ENCODE measurements around the gene PLCL2.

Gene PLCL2

DNA sequence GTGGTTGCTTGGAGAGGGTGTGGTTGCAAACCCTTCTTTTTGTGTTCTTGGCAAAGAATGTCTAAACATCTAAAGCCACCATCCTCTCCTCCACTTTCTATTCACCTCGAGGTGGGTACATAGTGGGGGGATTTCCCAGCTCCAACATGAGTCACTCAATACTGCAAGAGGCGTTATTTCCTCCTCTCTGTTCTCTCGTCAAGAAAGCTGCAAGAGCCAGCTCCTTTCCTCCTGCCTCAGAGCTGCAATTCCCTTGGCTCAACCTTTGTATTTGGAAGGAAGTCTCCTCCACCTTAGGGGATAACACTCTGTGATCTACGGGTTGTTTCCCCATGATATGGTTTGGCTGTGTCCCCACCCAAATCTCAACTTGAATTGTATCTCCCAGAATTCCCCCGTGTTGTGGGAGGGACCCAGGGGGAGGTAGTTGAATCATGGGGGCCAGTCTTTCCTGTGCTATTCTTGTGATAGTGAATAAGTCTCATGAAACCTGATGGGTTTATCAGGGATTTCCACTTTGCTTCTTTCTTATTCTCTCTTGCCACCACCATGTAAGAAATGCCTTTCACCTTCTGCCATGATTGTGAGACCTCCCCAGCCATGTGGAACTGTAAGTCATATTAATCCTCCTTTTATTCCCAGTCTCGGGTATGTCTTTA is 138.4 kb downstream of the PLCL2 start:
- DNase-seq, result no peak

- DNase-seq, result no peak
These were observed 140.9 kb downstream of the PLCL2 start for GRCh38 chr3:17025594-17026139.

DNA sequence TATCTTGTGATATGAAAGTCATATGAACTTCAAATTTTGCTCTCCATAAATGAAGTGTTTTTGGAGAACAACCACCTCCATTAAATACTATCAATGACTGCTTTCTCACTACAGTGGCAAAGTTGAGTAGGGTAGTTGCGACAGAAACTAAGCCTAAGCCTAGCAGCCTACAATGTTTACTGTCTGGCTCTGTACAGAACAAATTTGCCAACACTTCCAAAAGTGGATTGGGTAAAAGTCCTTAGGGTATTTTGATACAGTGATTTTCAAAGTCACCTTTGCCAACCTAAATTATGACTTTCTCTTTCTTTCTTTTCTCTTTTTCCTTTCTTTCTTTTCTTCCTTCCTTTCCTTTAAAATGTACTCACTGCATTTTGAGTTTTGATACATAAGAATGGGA is 142.6 kb downstream of the PLCL2 start:
- DNase-seq, result no peak

GRCh38 chr3:17028363-17028762 is 143.6 kb downstream of the PLCL2 start:
- DNase-seq, result no peak

DNA sequence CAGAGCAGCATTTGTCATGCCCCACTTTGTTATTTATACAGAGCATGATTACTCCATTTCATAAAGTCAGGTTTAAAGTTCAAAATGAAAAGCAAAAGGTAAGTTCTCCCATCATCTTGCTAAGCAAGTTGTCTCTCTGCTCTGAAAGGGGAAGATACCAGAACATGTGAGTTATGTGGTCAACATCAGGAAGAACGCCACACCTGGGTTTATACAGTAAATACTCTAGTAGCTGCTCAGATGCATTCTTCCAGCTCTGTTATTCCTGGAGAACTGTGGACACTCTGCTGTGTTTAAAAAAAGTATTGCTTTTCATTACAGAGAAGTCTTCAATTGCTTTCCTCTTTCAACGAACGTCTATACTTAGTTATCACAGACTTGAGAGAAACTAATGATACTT is 145.7 kb downstream of the PLCL2 start:
- no peak for DNase-seq

GRCh38 chr3:17030956-17031652 is 146.3 kb downstream of the PLCL2 start:
- no peak for DNase-seq

- peak; percentile 8 for DNase-seq
These were observed 147.8 kb downstream of the PLCL2 start for GRCh38 chr3:17032407-17033034.

DNA sequence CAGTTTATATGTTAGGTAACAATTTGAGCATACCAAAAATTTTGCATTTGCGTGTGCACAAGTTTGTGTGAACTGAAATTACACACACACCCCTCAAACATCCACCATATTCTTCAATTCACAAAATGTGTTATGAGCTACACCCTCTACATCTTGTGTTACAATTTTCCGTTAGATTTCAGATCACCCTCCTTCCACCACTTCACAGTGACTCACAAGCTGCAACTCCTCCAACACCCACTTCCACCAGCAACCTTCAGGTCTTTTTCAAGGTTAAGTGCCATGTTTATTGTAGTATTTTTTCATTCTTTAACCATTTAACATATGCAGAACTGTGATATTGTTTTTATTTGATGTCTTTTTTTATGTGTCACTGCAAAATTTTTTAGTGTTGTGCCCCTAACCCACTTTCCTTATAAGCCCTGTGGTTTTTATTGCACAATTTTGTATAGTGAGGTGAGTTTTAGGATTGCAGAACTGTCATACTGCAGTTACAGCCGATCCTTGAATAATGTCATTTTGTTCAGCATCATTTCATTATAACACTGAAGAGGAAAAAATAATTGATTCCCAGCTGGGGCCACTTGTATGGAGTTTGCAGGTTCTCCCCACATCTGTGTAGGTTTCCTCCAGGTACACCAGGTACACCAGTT is 148.9 kb downstream of the PLCL2 start:
- no peak for DNase-seq

DNA sequence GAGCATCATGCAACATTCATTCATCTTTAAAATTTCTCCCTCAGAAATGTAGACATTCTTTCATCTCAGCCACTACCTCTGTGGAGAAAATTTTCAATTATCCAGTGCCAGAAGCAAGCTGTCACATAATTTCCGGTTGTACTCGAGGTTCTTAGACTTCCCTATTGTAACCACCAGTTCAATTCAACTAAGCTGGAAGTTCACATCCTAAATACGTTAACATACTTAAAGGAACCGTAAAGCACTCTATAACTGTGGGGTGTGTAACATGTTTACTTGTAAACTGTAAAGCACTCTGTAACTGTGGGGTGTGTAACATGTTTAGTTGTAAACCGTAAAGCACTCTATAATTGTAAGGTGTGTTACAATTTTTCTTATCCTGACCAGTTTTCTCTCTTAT is 150.3 kb downstream of the PLCL2 start:
- no peak for DNase-seq

DNA sequence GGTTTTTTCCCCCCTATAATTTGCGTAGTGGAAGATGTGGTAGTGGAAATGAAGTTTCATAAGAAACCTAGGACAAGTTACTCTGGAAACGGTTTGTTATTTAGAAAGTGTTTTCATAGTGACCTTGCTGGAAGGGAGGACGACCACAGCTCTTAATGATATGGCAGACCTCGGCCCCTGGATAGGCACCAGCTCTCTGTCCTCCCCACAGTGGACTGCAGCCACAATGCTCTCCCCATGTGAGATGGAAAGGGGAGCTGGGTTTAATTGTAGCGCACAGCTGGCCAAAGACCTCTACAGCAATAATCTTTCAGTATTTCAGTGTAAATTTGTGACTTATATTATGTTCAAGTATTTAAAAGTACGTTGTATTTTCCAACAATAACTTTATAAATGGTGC is 151.2 kb downstream of the PLCL2 start:
- no peak for DNase-seq

DNA sequence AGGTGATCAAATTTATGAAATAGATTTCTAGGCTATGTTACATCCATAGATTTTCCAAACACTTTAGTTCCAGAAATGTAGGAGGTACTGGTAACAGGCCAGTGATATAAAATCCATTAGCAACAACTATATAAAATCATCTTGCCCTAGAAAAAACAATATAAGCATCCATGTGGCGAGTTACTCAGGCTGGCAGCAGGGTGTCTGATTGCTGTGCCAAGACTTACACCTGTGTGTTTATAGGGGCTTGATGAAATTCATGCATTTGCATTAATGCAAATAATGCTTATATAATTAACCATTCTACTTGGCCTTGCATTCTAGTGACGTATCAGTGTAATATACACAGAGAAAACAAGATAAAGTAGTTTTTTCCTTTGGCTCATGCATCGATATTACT is 153.4 kb downstream of the PLCL2 start:
- no peak for DNase-seq

- no peak for DNase-seq
These were observed 154.3 kb downstream of the PLCL2 start for GRCh38 chr3:17038900-17039553.

DNA sequence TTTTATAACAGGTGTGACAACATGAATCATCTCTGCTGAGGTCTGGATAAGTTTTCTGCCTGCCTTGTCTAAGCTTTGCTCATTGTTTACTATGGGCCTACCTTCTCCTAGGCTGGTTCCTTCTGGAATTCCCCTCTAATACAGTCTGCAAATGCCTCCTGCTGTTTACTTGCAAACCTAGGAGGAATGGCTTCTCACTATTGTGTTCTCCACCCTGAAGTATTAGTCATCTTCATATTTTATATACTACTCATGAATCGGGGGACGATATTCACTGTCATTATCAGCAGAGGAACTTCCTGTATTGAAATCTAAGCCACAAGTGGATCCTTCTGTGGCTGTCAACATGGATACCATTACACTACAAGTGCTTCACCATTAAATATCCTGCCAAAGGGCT is 154.8 kb downstream of the PLCL2 start:
- no peak for DNase-seq

DNA sequence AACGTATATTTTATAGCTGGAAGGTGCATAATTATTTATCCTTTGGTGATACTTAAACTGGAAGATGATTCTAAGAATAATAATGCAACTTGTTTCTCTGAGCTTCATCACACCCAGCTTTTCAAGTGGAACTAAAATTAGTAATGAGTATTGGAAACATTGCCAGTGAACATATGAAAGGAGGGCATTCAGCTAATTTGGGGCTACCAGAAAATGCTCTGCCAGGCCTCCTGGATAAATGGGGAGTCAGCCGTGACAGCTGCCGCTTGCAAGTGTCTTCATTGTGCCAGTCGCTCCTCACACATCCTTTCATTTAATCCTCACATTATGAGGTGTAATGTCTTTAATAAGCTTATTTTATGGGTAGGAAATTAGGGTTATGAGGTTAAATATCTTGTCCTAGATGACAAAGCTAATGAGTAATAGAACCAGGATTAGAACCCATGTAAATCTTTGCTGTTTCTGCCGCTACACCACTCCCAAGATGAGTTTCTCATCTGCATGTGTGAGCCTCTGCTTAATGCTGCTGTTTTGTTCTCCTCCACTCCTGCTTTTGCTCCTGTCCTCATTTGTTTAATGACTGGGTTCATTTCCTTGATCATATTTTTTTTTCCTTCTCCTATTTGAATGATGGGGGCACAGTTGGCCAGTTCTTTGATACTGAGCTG is 155.7 kb downstream of the PLCL2 start:
- DNase-seq, result no peak

DNA sequence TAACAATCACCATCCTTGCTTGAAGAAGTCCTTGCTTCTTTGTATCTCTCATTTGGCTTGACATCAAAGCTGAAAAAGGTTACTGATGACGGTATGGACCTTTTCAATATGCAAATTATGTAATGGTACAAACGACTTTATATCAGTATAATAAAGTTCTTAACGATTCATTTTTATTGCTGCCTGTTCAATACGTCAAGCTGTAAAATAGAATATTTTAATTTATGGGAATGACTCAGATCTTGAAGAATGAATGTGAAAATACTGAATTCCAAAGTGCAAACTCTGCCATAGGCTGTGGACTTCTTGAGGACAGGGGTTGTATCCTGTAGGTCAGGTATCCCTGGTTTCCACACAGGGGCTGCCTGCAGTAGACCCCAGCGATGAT is 156.2 kb downstream of the PLCL2 start:
- no peak for DNase-seq

DNA sequence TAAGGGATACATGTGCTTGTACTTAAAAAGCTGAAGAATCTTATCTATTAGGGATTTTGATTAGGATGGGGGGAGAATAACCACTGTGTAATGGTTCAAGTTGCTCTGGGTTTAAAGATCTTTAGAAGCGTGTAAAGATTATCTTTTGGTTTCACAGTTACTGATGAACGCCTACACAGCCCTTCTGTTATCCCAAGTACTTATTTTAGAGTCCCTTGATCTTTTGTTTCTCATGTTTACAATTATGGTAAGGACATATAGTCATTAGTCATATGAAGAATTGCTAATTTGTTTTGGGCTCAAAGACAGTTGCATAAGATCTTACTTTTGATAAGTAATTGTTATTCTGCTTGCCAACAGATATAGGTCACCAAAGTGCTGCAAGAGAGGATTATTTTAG is 160.1 kb downstream of the PLCL2 start:
- DNase-seq, result no peak

- DNase-seq, result no peak
These were observed 160.9 kb downstream of the PLCL2 start for GRCh38 chr3:17045705-17046104.

- no peak for DNase-seq
These were observed 161.9 kb downstream of the PLCL2 start for GRCh38 chr3:17046623-17047022.

GRCh38 chr3:17047162-17047561 is 162.4 kb downstream of the PLCL2 start:
- DNase-seq, result no peak

GRCh38 chr3:17047894-17048293 is 163.1 kb downstream of the PLCL2 start:
- DNase-seq, result no peak

DNA sequence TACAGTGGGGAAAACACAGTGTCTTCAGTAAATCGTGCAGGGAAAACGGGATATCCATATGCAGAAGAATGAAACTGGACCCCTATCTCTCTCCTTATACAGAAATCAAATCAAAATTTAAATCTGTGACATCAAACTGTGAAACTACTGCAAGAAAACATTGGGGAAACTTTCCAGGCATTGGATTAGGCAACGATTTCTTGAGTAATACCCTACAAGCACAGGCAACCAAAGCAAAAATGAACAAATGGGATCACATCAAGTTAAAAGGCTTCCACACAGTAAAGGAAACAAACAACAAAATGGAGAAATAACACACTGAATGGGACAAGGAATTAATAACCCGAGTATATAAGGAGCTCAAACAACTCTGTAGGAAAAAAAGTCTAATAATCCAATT is 165.3 kb downstream of the PLCL2 start:
- DNase-seq, result no peak

- DNase-seq, result no peak
These were observed 165.8 kb downstream of the PLCL2 start for GRCh38 chr3:17050506-17050905.

DNA sequence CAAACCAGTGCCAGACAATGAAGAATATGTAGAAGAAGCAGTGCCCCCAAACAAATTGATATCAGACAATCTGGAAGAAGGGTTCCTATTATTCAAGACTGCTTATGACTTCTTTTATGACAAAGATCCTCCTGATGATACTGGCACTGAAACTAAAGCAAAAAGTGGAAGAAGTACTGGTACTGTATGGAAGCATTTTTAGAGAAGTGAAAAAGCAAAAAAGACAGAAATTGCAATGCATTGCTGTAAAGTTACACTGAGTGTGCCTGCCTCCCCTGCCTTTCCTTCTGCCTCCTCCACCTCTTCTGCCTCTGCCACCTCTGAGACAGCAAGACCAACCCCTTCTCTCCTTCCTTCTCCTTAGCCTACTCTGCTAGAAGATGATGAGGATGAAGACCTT is 167.6 kb downstream of the PLCL2 start:
- no peak for DNase-seq

All from NCI-H1092 treated with DMSO at 0.1 percent for 48 hours (cell line).